CD4-positive, alpha-beta T cell treated with Interleukin-15 for 1 hour (primary cell): ENCODE data around the gene STUM.
A peak's percentile ranks its signal among the peaks of the same experiment; 100 is the strongest.
"Not testable (repeated sequence)": the region's sequence is repeated elsewhere in the genome, so short reads cannot be mapped to it uniquely, and the experiment has no call there.

ENCODE experiments used
- DNase-seq: peaks from one replicate; pipeline ENCODE4 v3.0.0-alpha.2; 2020

STUM gene

DNA sequence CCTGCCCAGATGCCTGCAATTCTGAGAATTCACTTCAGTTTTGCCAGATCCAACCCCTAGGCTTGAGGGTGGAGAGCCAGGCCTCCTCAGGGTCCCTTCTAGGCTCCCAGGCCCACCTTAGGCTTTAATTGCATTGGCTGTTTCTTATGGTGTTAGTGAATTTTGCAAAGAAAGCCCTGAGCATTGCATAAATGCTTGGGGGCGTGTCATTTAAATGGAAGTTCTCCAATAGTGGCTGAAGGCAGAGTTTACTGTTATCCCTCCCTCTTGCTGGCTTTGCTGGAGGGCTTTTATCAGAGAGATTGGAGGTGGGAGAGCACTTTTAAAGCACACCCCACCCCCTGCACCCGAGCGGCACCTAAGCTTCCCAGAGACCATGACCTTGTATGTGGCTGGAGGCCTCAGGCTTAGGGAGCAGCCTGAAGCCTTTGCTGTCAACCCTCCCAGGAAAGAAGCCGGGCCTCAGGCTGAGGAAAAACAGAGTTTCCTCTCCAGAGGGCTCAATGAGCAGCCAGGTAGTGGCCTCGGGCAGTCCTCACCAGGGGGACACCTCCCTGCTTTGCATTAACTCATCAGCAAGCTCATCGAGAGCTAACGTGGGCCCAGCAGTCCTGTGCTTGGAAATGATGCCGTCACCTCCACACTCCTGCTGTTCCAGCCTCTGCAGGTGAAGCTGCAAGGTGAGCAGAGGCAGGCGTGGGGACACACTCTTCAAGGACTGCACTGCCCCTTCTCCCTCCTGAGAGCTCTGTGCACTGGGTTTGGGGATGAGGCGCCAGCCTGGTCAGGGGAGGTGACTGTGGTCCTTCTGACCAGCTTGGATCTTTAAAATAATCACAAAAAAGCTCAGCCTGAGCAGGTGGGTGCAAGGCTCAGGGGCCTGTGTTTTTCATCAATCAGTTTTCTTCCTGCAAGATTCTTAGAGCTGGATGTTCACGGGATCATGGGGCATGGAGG lies 58.0 kb downstream of the STUM start:
- no peak for DNase-seq

DNA sequence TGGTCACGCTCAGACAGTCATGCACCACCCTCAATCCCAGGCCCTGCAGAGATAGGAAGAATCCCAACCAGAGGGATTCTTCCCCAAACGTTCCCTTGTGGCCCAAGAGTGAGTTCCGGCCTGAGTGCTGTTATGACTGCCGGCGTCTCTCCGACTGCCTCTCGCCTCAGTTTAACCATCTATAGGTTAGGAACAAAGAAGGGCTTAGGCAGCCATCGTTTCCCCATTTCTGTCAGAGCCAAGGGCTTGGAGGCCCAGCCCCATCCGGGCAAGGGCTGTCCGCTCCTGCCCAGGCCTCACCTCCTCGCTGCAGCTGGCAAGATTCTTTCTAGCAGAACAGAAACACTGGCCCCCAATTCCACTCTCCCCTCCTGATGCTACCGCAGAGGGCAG lies 58.7 kb downstream of the STUM start:
- no peak for DNase-seq

DNA sequence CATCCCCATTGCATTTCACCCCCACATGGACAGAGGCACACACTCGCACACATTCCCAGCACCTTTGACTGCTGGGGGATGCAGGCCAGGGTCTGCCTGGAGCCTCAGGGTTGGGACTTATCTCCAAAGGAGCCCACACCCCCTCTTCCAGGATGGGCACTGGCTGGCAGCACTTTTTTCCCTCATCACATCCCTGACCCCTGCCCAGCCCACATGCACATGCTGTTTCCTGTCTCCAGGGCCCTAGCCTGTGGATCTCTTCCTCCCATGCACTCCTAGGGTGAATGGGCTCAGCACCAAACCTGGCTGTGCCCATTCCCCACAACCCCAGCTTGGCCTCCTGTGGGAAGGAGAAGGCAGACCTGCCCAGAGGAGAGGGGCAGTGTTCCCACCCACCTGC lies 59.3 kb downstream of the STUM start:
- no peak for DNase-seq

DNA sequence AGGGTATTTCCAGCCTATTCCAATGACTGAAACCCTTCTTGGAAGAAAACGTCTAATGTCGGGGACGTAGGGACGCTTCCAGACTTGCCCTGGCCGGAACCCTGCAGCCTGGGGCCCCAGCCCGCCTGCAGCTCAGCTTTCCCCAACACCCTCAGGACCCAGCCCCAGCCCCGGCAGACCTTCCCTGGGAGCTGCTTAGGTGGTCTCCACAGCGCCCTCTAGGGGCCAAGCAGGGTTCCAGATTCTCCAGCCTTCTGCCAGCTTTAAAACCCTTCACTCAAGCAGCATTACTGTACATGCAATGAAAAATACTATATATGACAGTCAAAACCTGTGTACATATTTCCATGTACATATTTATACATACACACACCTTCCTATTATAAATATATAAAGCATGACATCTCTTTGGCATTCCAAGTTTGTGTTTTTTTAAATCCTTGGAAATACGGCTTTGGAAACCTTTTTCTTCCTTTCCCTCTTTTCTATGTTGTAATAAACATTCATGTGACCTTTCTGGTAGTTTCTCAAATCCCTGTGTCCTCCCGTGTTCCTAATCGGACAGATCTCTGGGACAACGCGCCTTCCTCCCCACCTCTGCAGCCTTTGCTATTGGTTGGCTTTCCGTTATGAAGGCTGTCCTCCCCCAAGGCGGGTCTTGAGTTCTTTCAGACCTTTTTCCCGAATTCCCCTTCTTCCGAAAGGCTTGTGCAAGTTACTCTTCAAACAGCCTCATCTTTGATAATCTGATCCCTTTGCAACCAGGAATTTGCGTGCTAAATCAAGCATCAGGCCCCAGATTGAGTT lies 60.3 kb downstream of the STUM start:
- peak; percentile 63 for DNase-seq

DNA sequence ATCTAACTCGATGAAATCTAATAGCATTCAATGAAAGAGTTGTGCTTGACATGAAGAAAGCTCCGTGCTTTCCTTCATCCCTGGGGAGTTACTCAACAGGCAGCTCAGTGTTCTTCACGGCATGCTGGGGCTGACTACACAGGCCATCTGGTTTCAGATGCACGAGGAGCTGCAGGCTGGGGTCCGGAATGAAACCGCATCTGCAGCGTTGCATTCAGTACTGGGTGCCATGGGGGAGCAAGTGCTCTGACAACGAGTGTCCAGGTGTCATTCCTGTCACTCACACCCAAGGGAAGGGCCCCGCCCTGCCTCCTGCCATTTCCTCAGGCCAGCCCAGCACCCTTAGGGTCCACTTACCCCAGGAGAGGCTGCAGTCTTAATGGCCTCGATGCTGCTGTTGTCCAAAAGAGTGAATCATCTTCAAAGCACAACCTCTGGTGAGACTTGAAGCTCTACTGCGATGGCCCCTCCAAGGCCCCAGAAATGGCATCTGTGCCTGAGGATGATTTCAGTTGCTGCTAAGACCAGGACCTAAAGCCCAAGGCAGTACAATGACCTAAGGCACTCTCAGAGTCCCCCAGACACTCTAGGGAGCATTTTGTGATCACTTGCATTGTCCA lies 61.4 kb downstream of the STUM start:
- no peak for DNase-seq

DNA sequence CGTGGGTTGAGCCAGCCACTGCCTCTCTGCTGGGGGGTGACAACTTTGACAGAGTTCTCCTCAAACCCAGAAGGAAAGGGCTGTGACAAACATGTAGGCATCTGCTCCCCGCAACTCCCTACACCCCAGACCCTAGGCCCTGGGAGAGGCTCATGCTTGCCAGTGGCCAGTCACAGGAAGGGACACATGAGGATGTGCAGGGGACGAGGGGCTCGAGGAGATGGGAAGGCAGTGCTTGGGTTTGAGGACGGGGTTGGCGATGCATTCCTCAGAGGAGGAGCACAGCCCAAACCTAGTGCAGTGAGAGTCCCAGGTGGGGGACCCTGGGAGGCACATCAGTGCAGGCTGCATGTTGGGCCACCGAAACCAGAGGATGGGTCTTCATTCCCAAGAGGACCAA lies 62.1 kb downstream of the STUM start:
- DNase-seq: no peak

DNA sequence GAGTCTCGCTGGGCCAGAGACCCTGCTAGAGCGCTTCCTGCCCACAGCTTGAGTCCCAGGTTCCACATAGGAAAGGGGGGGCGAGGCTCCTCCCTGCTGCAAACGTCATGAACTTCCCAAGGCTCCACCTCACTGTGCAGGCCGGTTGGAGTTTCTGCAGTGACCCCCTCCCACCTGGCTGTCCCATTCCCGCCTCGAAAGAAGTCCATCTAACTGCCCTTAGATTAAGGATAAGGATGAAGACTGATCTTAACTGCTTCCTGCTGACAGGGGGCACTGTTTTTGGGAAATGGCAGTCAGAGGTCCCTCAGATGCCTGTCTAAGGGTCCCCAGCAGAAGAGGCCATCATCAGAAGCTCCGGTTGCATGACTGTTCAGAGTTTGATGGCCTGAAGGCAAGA lies 62.7 kb downstream of the STUM start:
- DNase-seq: no peak

DNA sequence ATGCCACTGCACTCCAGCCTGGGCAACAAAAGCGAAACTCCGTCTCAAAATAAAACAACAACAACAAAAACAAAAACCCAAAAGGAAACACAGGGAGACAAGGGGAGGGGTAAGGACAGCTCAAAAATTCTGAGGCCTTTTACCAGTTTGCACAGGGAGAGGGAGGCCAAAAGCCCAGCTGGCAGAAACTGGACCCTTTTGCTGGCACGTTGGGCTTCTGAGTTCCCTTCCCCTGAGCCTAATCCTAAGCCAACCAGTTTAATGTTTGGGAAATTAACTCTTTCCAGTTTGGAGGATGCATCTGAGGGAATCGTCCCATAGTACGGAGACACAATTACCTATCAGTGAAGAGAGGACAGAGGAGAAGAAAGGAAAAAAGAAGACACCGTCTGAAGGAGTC lies 63.4 kb downstream of the STUM start:
- DNase-seq: not testable (repeated sequence)

DNA sequence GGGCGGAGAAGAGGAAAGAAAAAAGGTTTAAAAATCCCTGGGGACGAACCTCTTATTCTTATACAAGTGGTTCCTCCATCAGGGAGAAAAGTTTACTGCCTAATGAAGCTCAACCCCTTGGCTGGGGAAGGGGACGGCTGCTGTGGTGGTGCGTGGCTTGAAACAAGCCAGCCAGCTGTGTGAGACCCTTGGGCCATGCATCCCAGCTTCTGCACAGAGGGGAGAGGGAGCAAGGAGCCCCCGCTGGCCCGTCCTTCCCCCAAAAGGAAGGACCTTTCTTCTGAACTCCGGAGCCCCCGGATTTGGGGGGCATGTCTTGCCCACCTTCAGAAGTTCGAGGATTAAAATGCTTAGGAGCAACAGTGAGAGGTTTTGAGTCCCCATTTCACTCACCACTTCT lies 67.3 kb downstream of the STUM start:
- no peak for DNase-seq

DNA sequence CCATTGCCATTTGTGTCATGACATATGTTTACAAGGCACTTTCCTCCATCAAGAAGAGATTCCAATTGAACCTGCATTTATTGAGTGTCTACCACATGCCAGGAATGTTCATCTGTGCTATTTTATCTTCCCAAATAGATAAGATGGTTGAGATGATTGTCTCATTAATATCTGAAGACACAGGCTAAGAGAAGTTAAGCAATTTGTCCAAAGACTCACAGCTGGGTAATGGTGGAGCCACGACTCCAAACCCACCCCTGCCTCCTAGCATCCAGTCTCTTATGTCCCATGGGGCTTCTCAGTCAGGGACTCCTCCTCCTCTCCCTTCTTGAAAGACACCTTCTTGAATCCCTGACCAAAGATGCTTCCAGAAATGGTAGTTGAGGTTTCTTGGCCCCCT lies 68.1 kb downstream of the STUM start:
- no peak for DNase-seq

DNA sequence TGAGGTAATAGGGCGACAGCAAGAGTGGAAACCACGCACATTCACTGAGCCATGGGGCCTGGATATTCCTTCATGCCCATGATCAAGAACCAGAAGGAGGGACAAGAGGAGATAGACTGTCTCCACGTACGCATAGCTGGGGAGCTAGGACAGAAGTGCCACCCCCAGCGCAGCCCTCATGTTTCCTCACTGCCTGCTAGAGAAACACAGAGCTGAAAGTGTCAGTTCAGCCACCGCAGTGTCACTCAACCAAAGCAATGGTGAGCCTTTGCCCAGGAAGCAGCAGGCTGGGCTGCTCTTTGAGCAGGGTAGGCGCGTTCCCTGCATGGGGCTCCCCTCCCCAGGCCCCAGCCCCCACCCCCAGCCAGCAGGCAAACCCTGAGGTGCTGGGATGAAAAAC lies 68.5 kb downstream of the STUM start:
- peak; percentile 6 for DNase-seq

DNA sequence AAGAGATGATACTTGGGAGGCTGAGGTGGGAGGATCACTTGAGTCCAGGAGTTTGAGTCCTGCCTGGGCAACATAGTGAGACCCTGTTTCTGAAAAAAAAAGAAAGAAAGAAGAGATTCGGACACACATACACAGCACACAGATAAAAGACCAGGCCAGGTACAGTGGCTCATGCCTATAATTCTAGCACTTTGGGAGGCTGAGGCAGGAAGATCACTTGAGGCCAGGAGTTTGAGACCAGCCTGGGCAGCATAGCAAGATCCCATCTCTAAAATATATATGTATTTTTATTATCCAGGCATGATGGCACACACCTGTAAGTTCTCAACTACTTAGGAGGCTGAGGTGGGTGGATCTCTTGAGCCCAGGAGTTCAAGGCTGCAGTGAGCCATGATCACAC lies 69.2 kb downstream of the STUM start:
- DNase-seq: not testable (repeated sequence)

DNA sequence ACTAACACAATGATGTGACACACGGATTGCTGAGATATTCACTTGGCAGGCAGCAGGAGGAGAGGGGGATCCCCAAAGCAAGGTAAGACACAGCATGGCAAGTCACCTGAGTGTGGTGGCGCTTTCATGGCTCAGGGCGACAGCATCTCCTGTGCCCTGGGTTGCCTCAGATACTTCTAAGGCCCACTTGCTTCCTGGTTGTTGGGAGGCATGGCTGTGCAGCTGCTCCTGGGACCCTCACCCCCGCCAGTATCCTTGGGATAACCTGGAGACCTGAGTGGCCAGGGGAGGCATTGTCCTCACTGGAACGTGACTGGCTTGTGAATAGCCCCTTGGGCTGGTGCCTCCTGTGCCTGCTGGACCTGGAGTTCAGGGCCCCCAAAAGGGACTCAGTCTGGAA lies 69.8 kb downstream of the STUM start:
- peak; percentile 15 for DNase-seq

DNA sequence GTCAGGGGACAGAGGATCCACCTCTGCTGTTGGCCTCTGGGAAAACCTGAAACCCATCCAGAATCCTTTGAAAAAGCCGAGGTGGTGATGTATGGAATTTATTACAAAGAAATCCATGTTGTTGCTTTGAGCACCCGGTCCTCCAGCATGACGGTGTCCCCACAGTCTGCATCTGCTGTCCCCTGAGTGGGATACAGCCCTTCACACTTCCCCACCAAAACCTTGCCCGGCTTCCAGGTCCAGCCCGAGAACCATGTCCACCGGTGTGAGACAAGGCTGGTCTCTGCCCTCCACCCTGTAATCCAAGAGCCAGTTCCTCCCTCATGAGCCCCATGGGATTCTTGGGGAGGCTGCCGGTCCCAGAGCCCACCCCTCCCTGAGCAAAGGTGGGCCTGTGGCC lies 70.5 kb downstream of the STUM start:
- DNase-seq: peak; percentile 3

DNA sequence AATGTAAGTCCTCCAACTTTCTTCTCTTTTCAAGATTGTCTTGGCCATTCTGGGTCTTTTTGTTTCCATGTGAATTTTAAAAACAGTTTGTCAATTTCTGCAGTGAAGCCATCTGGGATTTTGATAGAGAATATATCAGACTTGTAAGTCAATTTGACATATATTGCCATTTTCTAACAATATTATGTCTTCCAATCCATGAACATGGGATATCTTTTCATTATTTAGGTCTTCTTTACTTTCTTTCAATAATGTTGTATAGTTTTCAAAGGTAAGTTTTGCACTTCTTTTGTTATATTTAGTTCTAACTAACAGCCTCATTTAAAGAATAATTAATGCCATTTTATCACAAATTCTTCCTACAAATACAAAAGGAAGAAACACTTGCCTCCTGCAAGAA lies 73.4 kb downstream of the STUM start:
- no peak for DNase-seq

DNA sequence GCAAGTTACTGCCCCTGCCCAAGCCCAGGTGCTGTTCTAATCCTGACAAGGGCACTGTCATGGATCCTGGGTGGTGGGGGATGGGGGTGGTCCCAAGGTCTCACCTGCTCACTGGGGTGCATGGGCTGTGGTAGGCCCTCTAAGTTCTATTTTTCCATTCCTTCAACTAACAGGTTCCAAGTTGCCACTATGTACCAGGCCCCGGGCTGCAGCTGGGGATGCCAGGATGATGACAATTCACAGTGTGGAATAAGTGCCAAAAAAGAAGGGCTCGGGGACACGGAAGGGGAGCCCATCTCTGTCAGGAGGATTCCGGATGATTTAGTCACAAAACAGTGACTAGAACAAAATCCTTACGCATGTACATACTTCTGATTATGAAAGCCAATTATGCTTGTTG lies 76.0 kb downstream of the STUM start:
- DNase-seq: no peak

DNA sequence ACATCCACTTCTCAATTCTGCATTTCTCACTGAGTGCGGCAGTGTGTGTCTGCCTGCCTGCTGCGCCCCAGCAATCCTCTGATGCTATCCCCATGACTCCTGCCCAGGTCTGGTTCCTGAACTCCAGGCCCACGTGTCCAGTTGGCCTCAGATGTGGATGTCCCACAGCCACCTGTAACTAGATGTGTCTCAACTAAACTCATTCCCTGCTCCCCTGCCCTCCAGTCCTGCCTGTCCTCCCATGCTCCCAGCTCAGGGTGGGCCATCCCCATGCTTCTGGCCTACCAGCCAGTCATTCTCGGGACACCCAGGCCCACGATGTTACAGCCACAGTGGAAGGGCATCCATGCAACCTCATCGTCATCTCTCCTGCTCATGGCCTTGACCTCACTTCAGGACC lies 76.8 kb downstream of the STUM start:
- DNase-seq: no peak

DNA sequence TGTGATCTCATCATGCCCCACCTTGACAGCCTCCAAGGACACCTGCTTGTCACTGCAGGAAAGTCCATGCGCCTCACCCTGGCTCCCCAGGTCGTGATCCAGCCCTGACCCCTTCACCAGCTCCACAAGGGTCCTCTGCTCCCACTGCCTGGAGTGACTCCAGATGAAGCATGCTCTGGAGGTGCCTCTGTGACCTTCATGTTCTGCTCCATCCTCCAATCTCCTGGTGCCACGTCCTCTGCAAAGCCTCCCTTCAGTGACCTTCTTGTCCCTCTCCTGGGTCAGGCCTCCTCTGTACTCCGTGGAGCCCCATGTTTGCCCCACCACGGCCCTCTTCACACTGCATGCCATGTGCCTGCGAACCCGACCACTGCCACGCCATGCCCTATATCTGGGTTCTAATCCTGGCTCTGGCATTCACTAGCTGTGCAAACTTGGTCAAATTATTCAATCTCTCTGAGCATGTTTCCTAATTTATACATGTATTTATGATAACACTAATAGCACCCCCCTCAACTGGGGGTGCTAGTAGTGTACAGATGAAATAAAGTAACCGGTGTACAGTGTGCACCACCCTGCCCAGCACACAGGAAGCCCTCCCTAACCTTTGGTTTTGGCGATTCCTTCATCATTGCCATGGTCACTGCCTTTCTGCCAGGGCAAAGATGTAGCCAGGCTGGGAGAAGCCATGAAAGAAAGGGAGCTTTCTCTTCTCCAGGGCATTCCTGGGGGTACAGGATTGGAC lies 77.4 kb downstream of the STUM start:
- DNase-seq: peak; percentile 11

DNA sequence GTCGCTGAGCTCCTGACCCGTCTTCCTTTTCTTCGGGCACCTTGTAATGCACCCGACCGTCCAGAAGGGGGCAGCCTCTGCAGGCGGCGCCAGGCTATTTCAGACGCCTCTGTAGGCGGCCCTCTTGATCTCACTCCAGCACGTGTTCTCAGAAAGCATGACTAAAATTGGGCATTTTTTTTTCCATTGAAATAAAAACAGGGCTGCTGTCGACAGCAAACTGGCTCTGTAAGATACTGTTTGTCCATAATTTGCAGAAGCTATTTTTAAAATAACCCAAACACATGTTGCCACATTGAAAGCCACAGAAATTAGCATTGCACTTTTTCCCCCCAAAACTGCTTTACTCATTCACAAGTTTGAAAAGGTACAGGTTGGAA lies 78.0 kb downstream of the STUM start:
- DNase-seq: peak; percentile 75

DNA sequence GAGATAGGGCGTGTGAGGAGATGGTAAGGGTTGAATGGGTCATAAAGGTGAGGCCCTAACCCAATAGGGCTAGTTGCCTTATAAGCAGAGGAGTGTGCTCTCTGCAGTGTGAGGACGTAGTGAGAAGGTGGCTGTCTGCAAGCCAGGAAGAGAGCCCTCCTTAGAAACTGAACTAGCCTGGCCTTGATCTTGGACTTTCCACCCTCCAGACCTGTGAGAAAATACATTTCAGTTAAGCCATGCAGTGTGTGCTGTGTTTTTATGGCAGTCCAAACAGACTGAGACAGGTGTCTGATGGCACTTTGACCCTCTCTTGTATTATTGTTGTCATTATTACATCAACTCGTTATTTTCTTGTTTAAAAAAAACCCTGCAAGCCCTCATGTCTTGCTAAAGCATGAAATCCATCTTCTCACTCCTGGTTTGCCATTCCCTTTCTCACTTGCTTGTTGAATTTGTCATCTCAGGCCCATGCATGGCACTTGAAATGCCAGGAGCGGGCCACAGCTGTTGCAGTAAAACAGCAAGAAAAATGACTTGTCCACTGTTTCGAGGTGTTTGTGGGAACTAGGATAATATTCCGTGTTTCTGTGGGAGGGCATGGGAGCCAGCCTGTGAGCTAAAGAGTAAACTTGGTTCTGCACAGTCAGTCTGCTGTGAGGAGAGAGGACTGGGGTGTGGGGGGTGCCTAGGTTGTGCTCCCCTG lies 78.6 kb downstream of the STUM start:
- peak; percentile 6 for DNase-seq

DNA sequence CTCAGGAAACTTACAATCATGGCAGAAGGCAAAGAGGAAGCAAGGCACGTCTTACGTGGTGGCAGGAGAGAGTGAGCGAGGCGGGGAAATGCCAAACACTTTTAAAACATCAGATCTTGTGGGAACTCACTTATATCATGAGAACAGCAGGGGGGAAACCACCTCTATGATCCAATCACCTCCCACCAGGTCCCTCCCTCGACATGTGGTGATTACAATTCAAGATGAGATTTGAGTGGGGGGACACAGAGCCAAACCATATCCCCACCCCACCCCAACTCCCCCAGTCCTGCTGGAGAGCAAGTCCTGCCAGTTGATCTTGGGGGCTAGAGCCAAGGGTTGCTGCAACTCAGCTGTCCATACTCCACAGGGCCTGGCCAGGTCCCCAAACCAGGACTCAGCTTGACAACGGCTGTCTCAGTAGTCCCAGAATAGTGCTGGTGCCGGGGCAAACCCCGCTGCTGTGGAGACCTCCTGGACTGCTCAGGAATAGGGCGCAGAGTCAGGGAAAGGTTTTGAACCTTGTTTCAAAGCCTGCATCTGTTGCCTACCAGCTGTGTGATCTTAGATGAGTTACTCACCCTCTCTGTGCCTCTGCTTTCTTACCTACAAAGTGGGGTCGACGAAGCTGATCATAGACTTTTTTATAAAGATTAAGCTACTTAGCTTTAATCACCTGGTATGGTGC lies 79.5 kb downstream of the STUM start:
- DNase-seq: peak; percentile 13
